ENCODE results near the gene MAP2K6.

The MAP2K6 gene

DNA sequence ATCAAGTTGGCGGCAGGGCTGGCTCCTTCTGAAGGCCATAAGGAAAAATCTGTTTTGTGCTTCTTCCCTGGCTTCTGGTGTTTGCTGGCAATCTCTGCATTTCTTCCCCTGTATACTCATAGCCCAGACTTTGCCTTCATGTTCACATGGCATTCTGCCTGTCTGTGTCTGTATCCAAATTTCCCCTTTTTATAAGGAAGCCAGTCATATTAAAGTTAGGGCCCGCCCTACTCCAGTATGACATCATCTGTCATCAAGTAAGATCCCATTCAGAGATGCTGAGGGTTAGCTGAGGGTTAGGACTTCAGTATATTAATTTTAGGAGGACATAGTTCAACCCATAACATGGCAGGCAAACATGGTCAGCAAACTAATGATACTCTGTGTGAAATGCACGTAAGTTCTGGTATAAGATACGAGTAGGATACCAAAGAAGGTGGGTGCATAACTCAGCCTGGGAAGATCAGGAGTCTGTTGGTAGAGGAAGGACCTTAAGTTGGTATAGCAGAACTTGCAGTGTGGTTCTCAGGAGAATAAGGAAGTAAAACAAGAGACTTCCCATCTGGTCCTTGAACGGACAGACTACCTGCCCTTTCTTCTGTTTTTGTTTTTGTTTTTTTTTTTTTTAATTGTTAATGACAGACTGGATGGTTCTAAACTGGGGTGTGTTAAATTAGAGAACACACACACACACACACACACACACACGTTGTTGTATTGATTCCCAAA, 13.9 kb downstream of the MAP2K6 start:
- TF ChIP-seq, protein P1, sequence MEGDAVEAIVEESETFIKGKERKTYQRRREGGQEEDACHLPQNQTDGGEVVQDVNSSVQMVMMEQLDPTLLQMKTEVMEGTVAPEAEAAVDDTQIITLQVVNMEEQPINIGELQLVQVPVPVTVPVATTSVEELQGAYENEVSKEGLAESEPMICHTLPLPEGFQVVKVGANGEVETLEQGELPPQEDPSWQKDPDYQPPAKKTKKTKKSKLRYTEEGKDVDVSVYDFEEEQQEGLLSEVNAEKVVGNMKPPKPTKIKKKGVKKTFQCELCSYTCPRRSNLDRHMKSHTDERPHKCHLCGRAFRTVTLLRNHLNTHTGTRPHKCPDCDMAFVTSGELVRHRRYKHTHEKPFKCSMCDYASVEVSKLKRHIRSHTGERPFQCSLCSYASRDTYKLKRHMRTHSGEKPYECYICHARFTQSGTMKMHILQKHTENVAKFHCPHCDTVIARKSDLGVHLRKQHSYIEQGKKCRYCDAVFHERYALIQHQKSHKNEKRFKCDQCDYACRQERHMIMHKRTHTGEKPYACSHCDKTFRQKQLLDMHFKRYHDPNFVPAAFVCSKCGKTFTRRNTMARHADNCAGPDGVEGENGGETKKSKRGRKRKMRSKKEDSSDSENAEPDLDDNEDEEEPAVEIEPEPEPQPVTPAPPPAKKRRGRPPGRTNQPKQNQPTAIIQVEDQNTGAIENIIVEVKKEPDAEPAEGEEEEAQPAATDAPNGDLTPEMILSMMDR (IDR thresholded peaks at IDR 0.05): no peak

DNA sequence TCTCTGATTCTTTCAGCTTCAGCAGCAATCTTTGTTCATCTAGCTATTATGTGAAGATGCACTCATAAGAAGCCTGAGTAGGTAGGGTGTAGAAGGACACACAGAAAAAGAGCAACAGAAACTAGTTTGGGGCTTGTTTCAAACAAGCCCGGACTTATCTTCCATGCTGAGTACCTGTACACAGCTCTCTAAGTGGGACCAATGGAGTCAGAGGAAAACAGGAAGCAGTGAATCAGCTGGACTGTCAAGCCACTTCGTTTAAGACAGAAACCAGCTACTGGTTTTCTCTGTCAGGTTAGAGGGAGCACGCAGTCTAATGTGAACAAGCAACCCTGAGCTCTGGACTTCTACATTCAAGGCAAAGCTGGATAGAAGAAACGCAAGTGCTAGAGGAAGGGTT, 16.0 kb downstream of the MAP2K6 start:
- TF ChIP-seq, protein P1 (IDR thresholded peaks at IDR 0.05): no peak

DNA sequence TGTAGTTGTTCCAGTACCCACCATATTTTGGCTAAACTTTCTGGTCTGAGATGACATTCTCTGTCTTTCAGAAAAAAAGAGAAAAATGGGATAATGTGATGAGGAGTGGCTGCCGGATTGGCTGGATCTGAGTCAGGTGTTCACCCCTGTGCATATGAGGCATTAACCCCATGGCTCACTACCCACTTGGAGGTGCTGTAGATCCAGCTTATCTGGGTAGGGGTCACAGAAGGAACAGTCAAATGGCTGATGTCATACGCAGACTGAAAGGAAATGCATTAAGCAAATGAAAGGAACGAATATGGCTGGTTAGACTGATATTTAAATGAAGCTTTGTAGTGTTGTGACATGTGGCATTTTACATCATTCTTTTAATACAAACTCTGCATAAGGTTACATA, 17.3 kb downstream of the MAP2K6 start:
- TF ChIP-seq, protein P1 (IDR thresholded peaks at IDR 0.05): no peak

DNA sequence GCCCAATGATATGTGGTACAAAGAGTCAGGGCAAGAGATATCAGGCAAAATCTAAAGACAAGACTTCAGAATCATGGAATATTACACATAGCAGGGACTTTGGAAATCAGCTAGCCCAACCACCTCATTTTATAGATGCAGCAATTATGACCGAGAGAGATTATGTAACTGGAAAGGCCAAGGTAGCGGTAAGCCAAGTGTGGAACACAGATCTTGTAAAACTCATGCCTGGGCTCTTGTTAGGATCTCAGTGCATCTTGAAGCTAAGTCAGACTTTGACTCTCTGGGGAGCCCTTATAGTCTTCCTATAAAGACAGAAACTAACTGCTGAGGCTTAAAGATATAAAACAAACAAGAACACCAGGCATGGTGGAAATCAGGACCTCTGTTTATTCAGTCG, 18.6 kb downstream of the MAP2K6 start:
- TF ChIP-seq, protein P1 (IDR thresholded peaks at IDR 0.05): no peak

DNA sequence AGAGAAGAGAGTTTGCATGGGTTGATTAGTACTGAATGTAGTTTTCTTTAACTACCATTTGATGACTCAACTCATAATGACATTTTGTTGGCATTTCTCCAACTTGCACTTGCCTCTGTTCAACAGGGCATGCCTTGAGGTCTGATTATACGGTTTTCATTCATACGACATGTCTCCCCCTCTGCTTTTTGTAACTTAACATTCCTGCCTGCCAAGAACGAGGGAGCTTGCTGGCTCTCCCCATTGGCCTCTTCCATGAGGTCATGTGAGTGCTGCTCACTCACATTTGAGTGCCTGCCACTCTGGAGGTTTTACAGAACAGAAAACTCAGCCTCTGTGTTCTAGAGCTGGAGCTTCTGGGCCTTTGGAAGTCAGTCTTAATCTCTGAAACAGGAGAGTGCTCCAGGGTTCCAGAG, 19.7 kb downstream of the MAP2K6 start:
- TF ChIP-seq, protein P1 (IDR thresholded peaks at IDR 0.05): no peak

DNA sequence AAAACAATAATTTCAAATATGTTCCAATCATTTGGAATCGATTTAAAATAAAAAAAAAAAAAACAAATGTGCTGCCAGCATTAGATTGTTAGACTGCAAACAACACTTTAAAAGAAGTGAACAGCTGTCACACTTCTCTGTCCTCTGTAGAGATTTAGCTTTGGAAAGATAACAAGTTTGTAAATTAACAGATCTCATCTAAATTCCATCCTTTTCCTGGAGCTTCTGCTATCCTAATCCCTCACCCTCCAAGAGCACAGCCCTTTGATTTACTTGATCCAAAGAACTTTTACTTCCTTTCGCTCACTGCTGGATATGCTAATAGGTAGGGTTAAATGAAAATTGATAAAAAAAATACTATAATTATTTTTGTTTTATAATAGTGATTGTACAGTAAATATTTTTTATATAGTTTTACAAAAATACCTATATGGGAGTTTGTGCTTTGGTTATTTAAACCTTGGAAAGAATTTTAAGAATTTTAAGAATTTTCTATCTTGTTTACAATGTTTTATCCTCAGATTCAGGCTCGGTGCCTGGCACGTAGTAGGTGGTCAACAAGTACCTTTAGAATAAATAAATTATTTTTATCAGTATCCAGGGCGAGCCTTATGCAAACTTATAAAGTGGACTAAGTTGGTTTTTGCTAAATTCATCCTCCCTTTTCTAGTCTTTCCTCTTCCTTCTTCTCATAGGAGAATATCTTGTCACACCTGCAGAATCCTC, 21.6 kb downstream of the MAP2K6 start:
- TF ChIP-seq, protein P1 (IDR thresholded peaks at IDR 0.05): no peak

DNA sequence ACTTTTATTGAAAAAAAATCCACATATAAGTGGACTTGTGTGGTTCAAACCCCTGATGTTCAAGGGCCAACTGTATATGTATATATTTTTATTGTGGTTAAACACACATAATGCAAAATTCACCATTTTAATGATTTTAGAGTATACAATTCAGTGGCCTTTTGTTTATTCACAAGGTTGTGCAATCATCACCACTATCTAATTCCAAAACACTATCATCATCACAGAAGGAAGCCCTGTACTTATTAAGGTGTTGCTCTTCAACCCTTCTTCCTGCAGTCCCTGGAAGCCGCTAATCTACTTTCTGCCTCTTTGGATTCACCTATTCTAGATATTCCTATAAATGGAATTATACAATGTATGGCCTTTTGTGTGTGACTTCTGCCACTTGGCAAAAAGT, 23.0 kb downstream of the MAP2K6 start:
- TF ChIP-seq, protein P1 (IDR thresholded peaks at IDR 0.05): no peak

Data from LNCAP (cell line).